ENCODE measurements around the gene ITIH6. TPM values are rescaled to one million over a fixed set of nuclear protein-coding genes. Genes with fewer than 3 reads are reported as not detected.
"Not testable (repeated sequence)": the region's sequence is repeated elsewhere in the genome, so short reads cannot be mapped to it uniquely, and the experiment has no call there.

Gene ITIH6
- polyA plus RNA-seq, 1 donor from 2014 or later: not detected

GRCh38 chrX:54745676-54746075 lies 52.4 kb downstream of the ITIH6 start:
- Histone ChIP-seq H3K9me3 (ENCODE audit: low read length) (no peaks in the 10 kb centered on the region), H3K79me2 (replicated peaks; ENCODE audit: insufficient read depth, low read length) (no peaks in the 10 kb centered on the region), H3K27ac (ENCODE audit: low read length) (no peak overlapping the region), H3K9ac (ENCODE audit: low read length) (no peak overlapping the region), H3K9me2 (ENCODE audit: insufficient read depth, low read length) (no peaks in the 10 kb centered on the region), H4K20me1 (ENCODE audit: insufficient read depth) (no peaks in the 10 kb centered on the region), H3K4me3 (ENCODE audit: low read length) (no peak overlapping the region), H3K4me2 (ENCODE audit: low read length) (no peak overlapping the region), H3K27me3 (ENCODE audit: insufficient read depth, low read depth, low read length) (no peaks in the 10 kb centered on the region), H3F3A (ENCODE audit: insufficient read depth, low read length, poor library complexity, severe bottlenecking) (no peaks in the 10 kb centered on the region), H3K36me3 (ENCODE audit: insufficient read depth, low read length) (no peaks in the 10 kb centered on the region), H2AFZ (ENCODE audit: low read depth, low read length) (no peak overlapping the region)
- TF ChIP-seq POLR2AphosphoS5 (IDR thresholded peaks at IDR 0.05) (no peak), RAD21 (conservative IDR thresholded peaks at IDR 0.05) (no peak), EP300 (conservative IDR thresholded peaks at IDR 0.05; ENCODE audit: poor library complexity, severe bottlenecking) (no peak), REST (IDR thresholded peaks at IDR 0.05; ENCODE audit: borderline replicate concordance) (no peak), TAF1 (IDR thresholded peaks at IDR 0.05; ENCODE audit: low read depth) (no peak), EZH2 (IDR thresholded peaks at IDR 0.05; ENCODE audit: borderline replicate concordance, insufficient read depth, low read length, poor library complexity, severe bottlenecking) (no peak), MXI1 (conservative IDR thresholded peaks at IDR 0.05; ENCODE audit: poor library complexity, severe bottlenecking) (no peak), SMC3 (conservative IDR thresholded peaks at IDR 0.05; ENCODE audit: poor library complexity) (no peak), CTCF (IDR thresholded peaks at IDR 0.05; ENCODE audit: poor library complexity, severe bottlenecking) (no peak)

GRCh38 chrX:54738567-54738966 lies 59.5 kb downstream of the ITIH6 start:
- H2AFZ ChIP-seq (ENCODE audit: low read depth, low read length); H4K20me1 ChIP-seq (ENCODE audit: insufficient read depth); H3K4me2 ChIP-seq (ENCODE audit: low read length); H3K9me2 ChIP-seq (ENCODE audit: insufficient read depth, low read length); H3K27ac ChIP-seq (ENCODE audit: low read length); H3K4me3 ChIP-seq (ENCODE audit: low read length); H3K9me3 ChIP-seq (ENCODE audit: low read length); H3K79me2 ChIP-seq (replicated peaks; ENCODE audit: insufficient read depth, low read length); H3K27me3 ChIP-seq (ENCODE audit: insufficient read depth, low read depth, low read length); H3K36me3 ChIP-seq (ENCODE audit: insufficient read depth, low read length); H3K9ac ChIP-seq (ENCODE audit: low read length); H3F3A ChIP-seq (ENCODE audit: insufficient read depth, low read length, poor library complexity, severe bottlenecking): not testable (repeated sequence)

- not testable (repeated sequence) for H3K27me3 ChIP-seq (ENCODE audit: insufficient read depth, low read depth, low read length); H3K9me3 ChIP-seq (ENCODE audit: low read length); H3K9me2 ChIP-seq (ENCODE audit: insufficient read depth, low read length); H2AFZ ChIP-seq (ENCODE audit: low read depth, low read length); H3F3A ChIP-seq (ENCODE audit: insufficient read depth, low read length, poor library complexity, severe bottlenecking); H3K36me3 ChIP-seq (ENCODE audit: insufficient read depth, low read length); H3K4me3 ChIP-seq (ENCODE audit: low read length); H3K9ac ChIP-seq (ENCODE audit: low read length); H4K20me1 ChIP-seq (ENCODE audit: insufficient read depth); H3K27ac ChIP-seq (ENCODE audit: low read length); H3K4me2 ChIP-seq (ENCODE audit: low read length); H3K79me2 ChIP-seq (replicated peaks; ENCODE audit: insufficient read depth, low read length)
Measured at GRCh38 chrX:54736298-54736942, 61.6 kb downstream of the ITIH6 start.
